ENCODE results near the gene KIAA1217.

Gene KIAA1217

DNA sequence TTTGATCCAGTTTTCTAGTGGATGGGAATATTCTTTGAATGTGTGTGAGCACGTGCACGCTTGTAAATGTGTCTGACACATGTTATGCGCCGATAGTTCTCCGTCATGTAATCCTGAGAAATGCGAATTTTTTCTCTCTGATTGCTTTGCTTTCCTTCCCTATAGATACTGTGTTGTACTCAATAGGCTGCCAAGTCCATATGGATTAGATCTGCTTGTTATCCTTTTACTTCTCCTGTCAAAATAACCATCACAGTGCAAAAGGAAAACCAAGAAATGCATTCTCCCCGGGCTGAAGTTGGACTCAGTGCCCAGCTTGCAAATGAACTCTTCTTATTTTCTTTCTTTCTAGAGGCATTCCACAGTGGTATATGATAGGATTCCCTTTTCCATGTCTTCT is 131.9 kb downstream of the KIAA1217 start:
- Histone ChIP-seq H3K4me2 (no peak overlapping the region), H3K9ac (no peak overlapping the region)

DNA sequence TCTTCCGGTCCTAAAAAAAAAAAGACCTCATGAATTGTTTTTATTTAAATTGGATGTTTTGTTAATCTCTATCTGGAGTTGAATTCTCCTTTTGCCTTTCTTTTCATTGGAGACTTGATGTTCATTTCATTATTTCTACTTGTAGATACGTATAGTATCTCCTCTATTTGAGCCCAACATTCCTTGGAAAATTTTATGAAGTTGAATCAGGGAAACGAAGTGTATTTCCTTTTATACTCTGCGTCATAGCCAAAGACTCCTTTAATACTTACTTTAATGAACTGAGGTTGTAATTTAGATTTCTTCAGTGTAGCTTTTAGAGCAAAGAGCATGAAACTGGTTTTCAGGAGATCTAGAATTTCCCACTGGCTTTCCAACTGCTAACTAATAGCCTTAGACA is 132.4 kb downstream of the KIAA1217 start:
- H3K9ac ChIP-seq = no peak overlapping the region
- TF ChIP-seq, protein P1, sequence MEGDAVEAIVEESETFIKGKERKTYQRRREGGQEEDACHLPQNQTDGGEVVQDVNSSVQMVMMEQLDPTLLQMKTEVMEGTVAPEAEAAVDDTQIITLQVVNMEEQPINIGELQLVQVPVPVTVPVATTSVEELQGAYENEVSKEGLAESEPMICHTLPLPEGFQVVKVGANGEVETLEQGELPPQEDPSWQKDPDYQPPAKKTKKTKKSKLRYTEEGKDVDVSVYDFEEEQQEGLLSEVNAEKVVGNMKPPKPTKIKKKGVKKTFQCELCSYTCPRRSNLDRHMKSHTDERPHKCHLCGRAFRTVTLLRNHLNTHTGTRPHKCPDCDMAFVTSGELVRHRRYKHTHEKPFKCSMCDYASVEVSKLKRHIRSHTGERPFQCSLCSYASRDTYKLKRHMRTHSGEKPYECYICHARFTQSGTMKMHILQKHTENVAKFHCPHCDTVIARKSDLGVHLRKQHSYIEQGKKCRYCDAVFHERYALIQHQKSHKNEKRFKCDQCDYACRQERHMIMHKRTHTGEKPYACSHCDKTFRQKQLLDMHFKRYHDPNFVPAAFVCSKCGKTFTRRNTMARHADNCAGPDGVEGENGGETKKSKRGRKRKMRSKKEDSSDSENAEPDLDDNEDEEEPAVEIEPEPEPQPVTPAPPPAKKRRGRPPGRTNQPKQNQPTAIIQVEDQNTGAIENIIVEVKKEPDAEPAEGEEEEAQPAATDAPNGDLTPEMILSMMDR (conservative IDR thresholded peaks at IDR 0.05; ENCODE audit: low read depth, low read length) = no peak
- H2AFZ ChIP-seq (ENCODE audit: low read depth) = no peak overlapping the region
- H3K79me2 ChIP-seq (ENCODE audit: insufficient read depth, low read depth) = no peaks in the 10 kb centered on the region
- no peak overlapping the region for H3K27ac ChIP-seq
- H3K36me3 ChIP-seq (ENCODE audit: insufficient read depth) = no peaks in the 10 kb centered on the region
- no peaks in the 10 kb centered on the region for H4K20me1 ChIP-seq (ENCODE audit: insufficient read depth)
- no peaks in the 10 kb centered on the region for H3K4me1 ChIP-seq (ENCODE audit: low read depth, poor library complexity, severe bottlenecking)
- H3K27me3 ChIP-seq (ENCODE audit: insufficient read depth, low read depth) = no peaks in the 10 kb centered on the region
- H3K4me2 ChIP-seq = no peak overlapping the region
- no peak overlapping the region for H3K4me3 ChIP-seq (IDR thresholded peaks at IDR 0.05; ENCODE audit: insufficient read depth, low read depth, low read length)

More for the DNA sequence above, 131.9 kb downstream of the KIAA1217 start:
- Histone ChIP-seq H3K27ac (no peak overlapping the region), H3K4me1 (ENCODE audit: low read depth, poor library complexity, severe bottlenecking) (no peaks in the 10 kb centered on the region), H3K36me3 (ENCODE audit: insufficient read depth) (no peaks in the 10 kb centered on the region), H3K79me2 (ENCODE audit: insufficient read depth, low read depth) (no peaks in the 10 kb centered on the region), H4K20me1 (ENCODE audit: insufficient read depth) (no peaks in the 10 kb centered on the region), H3K4me3 (IDR thresholded peaks at IDR 0.05; ENCODE audit: insufficient read depth, low read depth, low read length) (no peak overlapping the region), H2AFZ (ENCODE audit: low read depth) (no peak overlapping the region), H3K27me3 (ENCODE audit: insufficient read depth, low read depth) (no peaks in the 10 kb centered on the region)
- TF ChIP-seq, protein P1 (conservative IDR thresholded peaks at IDR 0.05; ENCODE audit: low read depth, low read length) = no peak

DNA sequence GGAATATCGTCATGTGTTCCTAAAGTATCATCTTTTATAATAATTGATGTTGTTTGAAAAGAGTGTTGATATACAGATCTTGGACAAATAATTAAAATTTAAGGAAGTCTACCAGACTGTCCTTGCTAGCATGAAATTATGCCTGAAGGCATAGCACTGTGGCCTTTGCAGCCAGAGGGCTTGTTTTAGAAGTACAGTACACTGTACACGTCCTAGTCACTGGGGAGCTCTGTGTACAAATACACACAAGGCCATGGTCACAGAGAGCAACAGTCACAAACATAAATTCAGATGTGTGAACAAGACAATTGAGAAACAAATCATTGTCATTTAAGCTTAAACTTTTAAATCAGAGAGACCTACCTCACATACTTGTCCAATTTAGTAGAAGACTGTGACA is 133.0 kb downstream of the KIAA1217 start:
- TF ChIP-seq, protein P1 (conservative IDR thresholded peaks at IDR 0.05; ENCODE audit: low read depth, low read length) = no peak
- H3K27ac ChIP-seq = no peak overlapping the region
- no peaks in the 10 kb centered on the region for H3K79me2 ChIP-seq (ENCODE audit: insufficient read depth, low read depth)
- no peaks in the 10 kb centered on the region for H4K20me1 ChIP-seq (ENCODE audit: insufficient read depth)
- H3K27me3 ChIP-seq (ENCODE audit: insufficient read depth, low read depth) = no peaks in the 10 kb centered on the region
- H3K9ac ChIP-seq = no peak overlapping the region
- H2AFZ ChIP-seq (ENCODE audit: low read depth) = no peak overlapping the region
- no peak overlapping the region for H3K4me2 ChIP-seq
- no peaks in the 10 kb centered on the region for H3K4me1 ChIP-seq (ENCODE audit: low read depth, poor library complexity, severe bottlenecking)
- H3K36me3 ChIP-seq (ENCODE audit: insufficient read depth) = no peaks in the 10 kb centered on the region
- H3K4me3 ChIP-seq (IDR thresholded peaks at IDR 0.05; ENCODE audit: insufficient read depth, low read depth, low read length) = no peak overlapping the region

DNA sequence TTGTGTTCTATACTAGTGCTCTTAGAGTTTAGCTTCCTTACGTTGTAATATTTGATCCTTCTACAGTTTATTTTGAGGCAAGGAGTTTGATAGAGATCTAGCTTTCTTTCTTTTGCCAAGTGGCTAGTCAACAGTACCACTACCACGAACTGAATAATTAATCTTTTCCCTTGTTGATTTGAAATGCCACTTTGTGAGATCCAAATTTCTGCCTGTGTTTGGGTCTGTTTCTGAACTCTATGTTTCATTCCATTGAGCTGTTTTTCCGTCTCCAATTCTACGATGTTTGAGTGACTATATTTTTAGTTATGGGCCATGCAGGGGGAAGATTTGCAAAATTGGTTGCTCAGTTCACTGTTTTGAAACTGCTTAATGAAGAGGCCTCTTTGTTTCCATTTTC is 134.7 kb downstream of the KIAA1217 start:
- Histone ChIP-seq H2AFZ (ENCODE audit: low read depth) (no peak overlapping the region), H3K9ac (no peak overlapping the region), H3K27me3 (ENCODE audit: insufficient read depth, low read depth) (no peaks in the 10 kb centered on the region), H3K4me3 (IDR thresholded peaks at IDR 0.05; ENCODE audit: insufficient read depth, low read depth, low read length) (no peak overlapping the region), H4K20me1 (ENCODE audit: insufficient read depth) (no peaks in the 10 kb centered on the region), H3K36me3 (ENCODE audit: insufficient read depth) (no peaks in the 10 kb centered on the region), H3K4me1 (ENCODE audit: low read depth, poor library complexity, severe bottlenecking) (no peaks in the 10 kb centered on the region), H3K27ac (no peak overlapping the region), H3K79me2 (ENCODE audit: insufficient read depth, low read depth) (no peaks in the 10 kb centered on the region), H3K4me2 (no peak overlapping the region)
- TF ChIP-seq, protein P1 (conservative IDR thresholded peaks at IDR 0.05; ENCODE audit: low read depth, low read length) = no peak

All from KMS-11 (cell line).